ENCODE results near the gene HMCN1.

GRCh38 chr1:186208405-186209129, 474.4 kb downstream of the HMCN1 start:
- TF ChIP-seq JUND (IDR thresholded peaks at IDR 0.05) (no peak), CTCF (IDR thresholded peaks at IDR 0.05; ENCODE audit: low read depth, low read length, missing input control) (no peak), RAD21 (IDR thresholded peaks at IDR 0.05) (no peak), HNF4A (conservative IDR thresholded peaks at IDR 0.05) (no peak), FOXA1 (IDR thresholded peaks at IDR 0.05) (no peak), YY1 (IDR thresholded peaks at IDR 0.05) (no peak), TAF1 (conservative IDR thresholded peaks at IDR 0.05) (no peak)

Data from liver (tissue), 3 donors.